ENCODE measurements around the gene TPRG1. TPM values are rescaled to one million over a fixed set of nuclear protein-coding genes. Genes with fewer than 3 reads are reported as not detected.

The TPRG1 gene
- total and polyA plus RNA-seq, 7 donors = 0.23 to 9.1 (median 3.2) TPM

GRCh38 chr3:189132231-189132671 is 39.5 kb upstream of the TPRG1 start:
- DNase-seq = peak; percentile 70
- intact Hi-C loops (cut with DNase I) = no loop called here
- Histone ChIP-seq H3K4me3 (peak overlapping the region in 1 of 4 donors; percentile 7), H3K4me1 (peaks cover 0 to 23% (median 16%) of the 10 kb centered on the region in 4 donors), H3K27me3 (no peaks in the 10 kb centered on the region), H3K36me3 (no peaks in the 10 kb centered on the region), H3K27ac (peak overlapping the region; percentile 31 to 73 (median 68)), H3K9me3 (no peaks in the 10 kb centered on the region)
- WGBS, 2 donors = 29 to 45% methylated on average over 9 of the region's 9 CpGs
- TF ChIP-seq EP300 (IDR thresholded peaks at IDR 0.05) (no peak), POLR2AphosphoS5 (IDR thresholded peaks at IDR 0.05) (peak in 1 of 4 donors; percentile 21), POLR2A (IDR thresholded peaks at IDR 0.05) (no peak)
- TF ChIP-seq, protein P1, sequence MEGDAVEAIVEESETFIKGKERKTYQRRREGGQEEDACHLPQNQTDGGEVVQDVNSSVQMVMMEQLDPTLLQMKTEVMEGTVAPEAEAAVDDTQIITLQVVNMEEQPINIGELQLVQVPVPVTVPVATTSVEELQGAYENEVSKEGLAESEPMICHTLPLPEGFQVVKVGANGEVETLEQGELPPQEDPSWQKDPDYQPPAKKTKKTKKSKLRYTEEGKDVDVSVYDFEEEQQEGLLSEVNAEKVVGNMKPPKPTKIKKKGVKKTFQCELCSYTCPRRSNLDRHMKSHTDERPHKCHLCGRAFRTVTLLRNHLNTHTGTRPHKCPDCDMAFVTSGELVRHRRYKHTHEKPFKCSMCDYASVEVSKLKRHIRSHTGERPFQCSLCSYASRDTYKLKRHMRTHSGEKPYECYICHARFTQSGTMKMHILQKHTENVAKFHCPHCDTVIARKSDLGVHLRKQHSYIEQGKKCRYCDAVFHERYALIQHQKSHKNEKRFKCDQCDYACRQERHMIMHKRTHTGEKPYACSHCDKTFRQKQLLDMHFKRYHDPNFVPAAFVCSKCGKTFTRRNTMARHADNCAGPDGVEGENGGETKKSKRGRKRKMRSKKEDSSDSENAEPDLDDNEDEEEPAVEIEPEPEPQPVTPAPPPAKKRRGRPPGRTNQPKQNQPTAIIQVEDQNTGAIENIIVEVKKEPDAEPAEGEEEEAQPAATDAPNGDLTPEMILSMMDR (IDR thresholded peaks at IDR 0.05) = no peak

DNA sequence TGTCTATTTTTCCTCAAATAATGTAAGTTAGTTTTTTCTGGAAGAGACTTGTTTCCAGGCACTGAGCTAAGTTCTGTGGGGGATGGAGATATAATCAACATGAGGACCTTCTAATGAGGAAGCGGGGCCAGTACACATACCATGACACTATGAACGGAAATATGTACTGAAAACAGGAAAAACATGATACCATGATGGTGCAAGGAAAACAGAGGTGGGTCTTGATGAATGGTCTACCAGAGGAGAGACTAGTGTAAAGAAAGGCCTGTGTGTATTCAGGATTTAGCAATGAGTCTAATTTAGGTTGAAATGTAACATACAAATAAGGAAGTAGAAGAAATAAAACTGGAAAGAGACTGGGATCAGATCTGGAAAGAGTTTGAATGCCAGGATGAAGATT is 38.9 kb upstream of the TPRG1 start:
- Histone ChIP-seq H3K27ac (peak overlapping the region; percentile 31 to 73 (median 68)), H3K27me3 (no peaks in the 10 kb centered on the region), H3K9me3 (no peaks in the 10 kb centered on the region), H3K4me3 (no peak overlapping the region), H3K36me3 (no peaks in the 10 kb centered on the region), H3K4me1 (peaks cover 0 to 23% (median 16%) of the 10 kb centered on the region in 4 donors)
- no peak for DNase-seq
- TF ChIP-seq, protein P1 (IDR thresholded peaks at IDR 0.05) = no peak
- TF ChIP-seq EP300 (IDR thresholded peaks at IDR 0.05) = no peak
- no peak for TF ChIP-seq POLR2AphosphoS5 (IDR thresholded peaks at IDR 0.05)
- no peak for TF ChIP-seq POLR2A (IDR thresholded peaks at IDR 0.05)
- 16 to 75% methylated on average over 2 of the region's 2 CpGs for WGBS, 2 donors
- intact Hi-C loops (cut with DNase I) = no loop called here

DNA sequence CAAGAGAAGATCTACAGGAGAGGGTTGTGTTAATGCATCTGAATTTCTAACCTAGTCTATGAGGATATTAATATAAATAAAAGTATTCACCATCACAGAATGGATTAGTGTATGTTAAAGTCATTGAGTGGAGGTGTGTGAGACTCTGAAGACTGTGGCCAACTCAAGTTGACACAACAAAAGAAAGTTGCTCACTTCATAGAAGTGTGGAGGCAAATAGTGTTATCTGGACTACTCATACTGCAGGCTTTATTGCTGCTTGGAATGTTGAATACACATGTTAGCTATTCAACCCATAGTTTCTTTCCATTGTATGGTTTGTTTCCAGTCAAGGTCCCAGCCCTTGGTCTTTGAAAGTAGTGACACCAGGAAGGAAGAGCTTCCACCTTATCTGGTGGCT is 38.0 kb upstream of the TPRG1 start:
- intact Hi-C loops (cut with DNase I) = no loop called here
- no peak overlapping the region for H3K27ac ChIP-seq
- no peak for DNase-seq

DNA sequence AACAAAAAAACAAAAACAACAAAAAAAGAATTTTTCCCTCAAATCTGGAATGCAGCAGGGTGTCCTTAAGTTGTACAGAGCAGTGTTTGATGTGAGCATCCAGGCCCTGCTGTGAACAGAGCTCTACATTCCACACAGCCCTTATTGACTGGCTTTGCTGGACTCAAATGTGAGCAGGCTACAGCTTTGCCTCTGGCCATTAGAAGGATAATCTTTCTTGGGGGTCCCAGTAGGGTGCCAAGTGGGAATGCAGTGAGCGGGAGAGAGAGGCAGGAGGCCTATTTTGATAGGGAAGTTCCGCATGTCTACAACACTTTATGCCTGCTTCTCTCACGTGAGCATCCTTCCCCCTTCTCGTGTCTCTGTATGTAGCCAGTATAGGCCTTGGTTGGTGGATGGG is 34.4 kb upstream of the TPRG1 start:
- Histone ChIP-seq H3K36me3 (no peaks in the 10 kb centered on the region), H3K4me1 (peaks cover 0 to 13% (median 7%) of the 10 kb centered on the region in 4 donors), H3K9me3 (no peaks in the 10 kb centered on the region), H3K4me3 (no peak overlapping the region), H3K27me3 (no peaks in the 10 kb centered on the region), H3K27ac (no peak overlapping the region)
- DNase-seq = no peak
- intact Hi-C loops (cut with DNase I) = no loop called here
- TF ChIP-seq POLR2A (IDR thresholded peaks at IDR 0.05) = no peak
- TF ChIP-seq, protein P1 (IDR thresholded peaks at IDR 0.05) = no peak
- no peak for TF ChIP-seq EP300 (IDR thresholded peaks at IDR 0.05)
- TF ChIP-seq POLR2AphosphoS5 (IDR thresholded peaks at IDR 0.05) = no peak
- WGBS, 2 donors = 94 to 98% methylated on average over 4 of the region's 4 CpGs

More for the DNA sequence above, 38.0 kb upstream of the TPRG1 start:
- Histone ChIP-seq H3K4me3 (no peak overlapping the region), H3K27me3 (no peaks in the 10 kb centered on the region), H3K4me1 (peaks cover 0 to 23% (median 16%) of the 10 kb centered on the region in 4 donors), H3K36me3 (no peaks in the 10 kb centered on the region), H3K9me3 (no peaks in the 10 kb centered on the region)
- TF ChIP-seq EP300 (IDR thresholded peaks at IDR 0.05) = no peak
- TF ChIP-seq POLR2A (IDR thresholded peaks at IDR 0.05) = no peak
- no peak for TF ChIP-seq POLR2AphosphoS5 (IDR thresholded peaks at IDR 0.05)
- TF ChIP-seq, protein P1 (IDR thresholded peaks at IDR 0.05) = no peak
